GM19372 (cell line): Measurements from ENCODE around the gene HOXB5.

ENCODE experiments used
- ATAC-seq: cut with Tn5 transposase; IDR thresholded peaks from one replicate; pipeline ENCODE4 v1.9.1; 2021; ENCODE audit warnings: mild to moderate bottlenecking, low read depth, moderate library complexity; ENCODE audit not compliant: unreplicated experiment

HOXB5 gene

GRCh38 chr17:48551596-48552465 lies 41.7 kb downstream of the HOXB5 start:
- no peak for ATAC-seq

GRCh38 chr17:48551214-48551555 lies 42.4 kb downstream of the HOXB5 start:
- no peak for ATAC-seq

DNA sequence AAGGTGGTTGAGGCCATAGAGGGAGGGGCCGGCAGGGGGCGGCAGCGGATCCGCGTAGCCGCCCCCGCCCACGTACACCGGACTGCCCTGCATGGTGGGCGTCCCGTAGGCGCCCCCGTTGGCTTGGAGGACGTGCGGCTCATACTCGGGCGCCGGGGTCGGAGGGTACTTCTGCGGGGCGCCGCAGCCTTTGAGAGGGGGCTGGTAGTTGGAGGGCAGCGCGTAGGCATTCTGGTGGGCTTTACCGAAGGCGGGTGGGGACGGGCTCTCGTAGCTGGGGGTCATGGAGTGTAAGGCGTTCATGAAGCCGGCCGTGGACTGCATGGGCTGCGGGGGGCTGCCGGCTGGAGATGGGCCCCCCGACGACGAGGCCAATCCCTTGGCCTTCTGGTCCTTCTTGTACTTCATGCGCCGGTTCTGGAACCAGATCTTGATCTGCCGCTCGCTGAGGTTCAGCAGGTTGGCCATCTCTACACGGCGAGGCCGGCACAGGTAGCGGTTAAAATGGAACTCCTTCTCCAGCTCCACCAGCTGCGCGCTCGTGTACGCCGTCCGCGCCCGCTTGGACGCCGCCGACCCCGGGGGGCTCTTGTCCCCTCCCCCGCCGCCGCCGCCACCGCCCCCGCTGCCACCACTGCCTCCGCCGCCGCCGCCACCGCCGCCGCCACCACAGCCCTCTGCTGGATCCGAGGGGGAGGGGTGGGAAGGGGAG lies 42.9 kb downstream of the HOXB5 start:
- ATAC-seq: no peak

DNA sequence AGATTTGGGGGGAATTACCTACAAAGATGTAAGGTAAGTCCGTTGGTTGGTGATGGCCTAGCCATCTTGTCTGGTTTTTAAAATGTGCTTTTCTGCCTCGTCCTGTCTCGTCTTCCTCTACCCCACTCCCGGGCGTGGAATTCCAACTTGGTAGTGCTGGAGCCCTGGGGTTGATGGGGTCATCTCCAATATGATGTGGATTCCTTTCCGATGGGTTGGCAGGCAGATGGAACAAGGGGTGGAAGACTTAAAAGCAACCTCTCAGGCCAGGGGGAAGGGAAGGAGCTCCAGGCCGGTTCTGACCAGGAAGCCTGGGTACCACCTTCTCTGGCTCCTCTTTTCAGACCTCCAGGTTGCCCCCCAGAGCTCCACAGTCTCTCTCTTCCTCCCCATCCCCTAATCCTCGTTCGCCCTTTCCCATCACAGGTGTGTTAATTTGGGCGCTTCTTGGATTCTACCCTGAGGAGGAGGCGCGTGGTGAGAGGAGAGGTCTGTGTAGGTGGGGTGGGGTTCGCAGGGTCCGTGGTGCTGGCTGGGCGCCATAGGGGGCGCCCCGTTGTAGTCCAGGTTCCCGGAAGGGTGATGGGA lies 43.6 kb downstream of the HOXB5 start:
- no peak for ATAC-seq

DNA sequence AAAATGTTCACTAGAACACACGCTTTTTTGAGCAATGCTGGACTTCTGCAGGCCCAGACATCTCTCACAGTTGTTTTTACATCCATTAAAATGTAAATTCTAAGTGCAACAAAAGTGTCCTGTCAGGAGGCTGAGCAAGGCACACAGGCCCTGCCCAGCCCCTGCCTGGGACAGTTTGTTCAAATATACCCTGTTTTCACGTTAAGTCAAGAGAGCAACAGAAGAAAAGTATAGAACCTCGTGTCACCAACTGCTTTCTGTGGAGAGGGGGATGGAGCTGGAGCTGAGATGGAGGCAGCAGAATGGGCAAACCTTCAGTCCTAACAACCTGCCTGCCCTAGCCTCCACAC lies 44.3 kb downstream of the HOXB5 start:
- ATAC-seq: no peak

GRCh38 chr17:48548523-48549280 lies 44.9 kb downstream of the HOXB5 start:
- no peak for ATAC-seq

DNA sequence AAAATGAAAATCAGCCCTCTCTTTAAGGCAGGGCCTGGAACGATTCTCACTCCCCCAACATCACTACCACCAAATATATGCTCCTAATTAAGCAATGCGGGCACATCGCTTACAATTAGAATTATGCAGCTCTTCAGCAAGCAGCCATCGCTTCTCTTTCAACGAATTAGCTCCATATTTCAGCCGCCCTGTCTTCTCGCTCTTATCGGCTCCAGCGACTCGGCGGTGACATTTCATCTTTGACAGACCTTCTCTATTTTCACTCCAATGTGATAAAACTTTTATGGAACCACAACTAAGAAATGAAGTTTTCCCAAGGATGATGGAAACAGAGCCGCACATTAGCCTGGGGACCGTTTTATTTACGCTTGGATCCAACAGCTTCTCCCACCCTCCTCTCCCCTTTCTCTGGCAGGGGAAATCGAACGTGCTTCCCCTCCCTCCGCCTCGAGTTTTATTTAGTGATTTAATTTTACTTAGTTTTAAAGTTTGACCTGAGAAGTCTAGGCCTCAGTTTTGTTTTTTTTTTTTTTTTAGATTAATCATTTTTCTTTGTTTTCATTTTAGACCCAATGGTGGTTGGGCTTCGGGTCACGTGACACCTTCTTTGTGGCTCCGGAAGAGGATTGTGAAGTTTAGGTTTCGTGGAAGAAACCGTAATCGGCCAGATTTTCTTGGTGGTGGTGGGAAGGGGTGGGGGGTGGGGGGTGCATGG lies 45.6 kb downstream of the HOXB5 start:
- ATAC-seq: no peak

DNA sequence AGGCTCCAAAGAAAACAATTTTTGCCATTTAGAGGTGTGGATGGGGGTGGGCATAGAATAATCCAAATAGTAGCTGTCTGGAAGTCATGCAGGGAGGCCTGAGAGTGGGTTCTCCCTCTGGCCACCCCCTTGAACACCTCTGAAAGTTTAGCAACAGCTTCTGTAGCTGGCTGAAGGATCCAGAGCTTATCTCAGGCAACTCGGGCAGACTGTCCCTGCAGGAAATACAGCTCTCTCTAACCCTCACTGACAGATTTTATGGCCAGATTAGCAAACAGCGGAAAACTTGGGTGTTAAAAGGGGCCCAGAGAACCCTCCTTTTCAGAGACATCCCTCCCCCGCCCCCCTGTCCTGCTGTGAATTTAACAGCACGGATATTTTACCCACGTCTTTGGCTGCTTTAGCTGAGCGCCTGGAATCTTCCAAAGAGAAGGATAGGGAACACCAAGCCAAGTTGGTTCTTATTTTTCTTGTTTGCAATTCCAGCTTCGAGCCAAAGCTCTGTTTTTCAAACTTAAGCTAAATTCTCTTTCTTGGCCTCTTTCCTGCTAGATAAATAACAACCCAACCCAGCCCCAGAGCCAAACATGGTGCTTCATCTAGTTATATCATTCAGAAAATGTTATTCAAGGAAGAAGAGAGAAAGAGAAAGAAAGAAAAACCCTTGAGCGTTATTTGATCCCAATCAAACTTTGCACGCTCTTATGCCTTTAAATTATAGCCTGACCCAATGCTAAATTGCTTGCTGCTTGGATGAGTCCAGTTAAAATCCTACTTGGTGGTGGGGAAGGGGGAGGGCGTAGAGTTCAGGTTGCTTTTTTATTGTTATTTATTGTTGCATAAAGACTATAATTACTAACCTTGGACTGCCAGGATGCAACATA lies 46.4 kb downstream of the HOXB5 start:
- ATAC-seq: no peak

DNA sequence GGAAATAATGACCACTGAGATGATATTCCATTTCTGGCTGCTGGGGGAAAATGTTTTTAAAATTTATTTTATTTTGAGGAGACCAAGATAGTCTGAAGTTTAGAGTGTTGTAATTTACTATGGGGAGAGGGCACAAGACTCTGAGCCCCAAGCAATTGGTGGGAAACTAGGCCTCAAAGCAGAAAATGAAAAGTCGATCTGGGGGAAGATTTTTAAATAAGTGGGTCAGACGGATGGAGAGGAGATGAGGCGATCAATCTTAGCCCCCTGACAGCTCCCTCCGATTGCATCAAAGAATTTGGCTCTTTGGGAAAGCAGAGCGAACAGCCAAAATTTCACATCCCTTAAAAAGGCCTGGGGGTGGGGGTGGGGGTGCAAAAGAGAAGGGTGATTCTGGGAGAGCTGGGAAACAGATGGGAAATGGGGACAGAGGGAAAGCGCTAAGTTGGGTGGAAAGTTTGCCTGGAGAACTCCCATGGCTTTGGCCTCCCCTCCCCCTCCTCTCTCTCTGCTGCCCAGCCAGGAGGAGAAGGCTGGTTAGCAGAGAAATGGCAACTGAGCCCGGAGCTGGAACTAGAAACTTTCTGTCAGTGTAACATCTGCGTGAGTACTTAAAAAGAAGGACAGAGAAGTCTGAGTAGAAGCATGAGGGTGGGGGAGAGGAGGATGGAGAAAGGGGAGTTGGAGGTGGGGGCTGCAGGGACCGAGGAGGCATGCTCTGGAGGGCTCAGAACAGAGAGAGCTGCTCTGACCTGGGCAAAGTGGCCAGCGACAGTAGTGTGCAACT lies 47.2 kb downstream of the HOXB5 start:
- no peak for ATAC-seq

- no peak for ATAC-seq
Observed at GRCh38 chr17:48545539-48545938, 48.0 kb downstream of the HOXB5 start.

DNA sequence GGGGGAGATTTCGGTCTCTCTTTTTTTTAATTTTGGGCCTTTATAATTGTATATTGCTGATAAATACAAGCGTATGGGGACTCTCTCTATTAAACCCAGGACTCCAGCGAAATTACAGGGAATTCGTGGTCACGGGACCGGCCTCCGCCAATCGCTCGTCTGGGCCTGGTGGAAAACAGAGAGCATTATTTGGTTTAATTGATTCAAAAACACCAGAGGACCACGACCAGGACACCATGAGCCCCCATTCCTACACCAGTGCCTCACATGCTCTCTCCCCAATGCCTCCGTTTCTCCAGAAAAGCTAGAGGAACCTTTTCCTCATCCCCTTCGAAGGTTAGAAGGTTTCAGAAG lies 48.6 kb downstream of the HOXB5 start, which contains the start of gene HOXB2:
Gene HOXB2, minus strand, starts transcription at position 88 of the 354 bp plus-strand sequence. CDS start 198 bp downstream, outside the sequence.
- no peak for ATAC-seq

DNA sequence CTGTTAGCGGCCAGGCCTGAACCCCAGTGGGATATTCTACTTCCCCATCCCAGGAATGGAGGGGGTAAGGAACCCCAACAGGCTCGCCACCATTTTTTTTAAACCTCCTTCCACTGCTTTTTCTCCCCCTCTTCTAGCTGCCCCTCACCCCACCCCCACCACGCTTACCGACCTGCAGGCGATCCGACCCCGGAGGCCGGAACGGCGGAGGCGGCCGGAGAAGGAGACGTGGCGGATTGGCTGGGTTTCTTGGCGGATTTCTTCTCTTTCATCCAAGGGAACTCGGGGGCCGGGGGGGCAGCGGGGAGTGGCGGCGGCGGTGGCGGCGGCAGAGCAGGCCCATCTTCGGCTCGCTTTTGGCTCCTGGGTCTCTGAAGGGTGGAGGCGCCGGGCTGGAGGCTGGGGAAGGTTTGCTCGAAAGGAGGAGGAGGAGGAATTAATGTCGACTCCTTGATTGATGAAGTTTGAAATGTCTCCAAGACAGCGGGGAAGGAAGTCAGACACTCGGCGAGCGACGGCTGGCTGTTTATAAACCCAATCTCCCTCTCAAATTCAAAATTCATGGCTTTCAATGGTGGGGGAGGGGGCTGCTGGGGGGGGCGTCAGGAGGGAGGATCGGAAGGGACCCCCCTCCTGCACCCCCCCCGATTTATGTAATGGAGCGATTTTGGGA lies 49.1 kb downstream of the HOXB5 start:
- ATAC-seq: no peak

DNA sequence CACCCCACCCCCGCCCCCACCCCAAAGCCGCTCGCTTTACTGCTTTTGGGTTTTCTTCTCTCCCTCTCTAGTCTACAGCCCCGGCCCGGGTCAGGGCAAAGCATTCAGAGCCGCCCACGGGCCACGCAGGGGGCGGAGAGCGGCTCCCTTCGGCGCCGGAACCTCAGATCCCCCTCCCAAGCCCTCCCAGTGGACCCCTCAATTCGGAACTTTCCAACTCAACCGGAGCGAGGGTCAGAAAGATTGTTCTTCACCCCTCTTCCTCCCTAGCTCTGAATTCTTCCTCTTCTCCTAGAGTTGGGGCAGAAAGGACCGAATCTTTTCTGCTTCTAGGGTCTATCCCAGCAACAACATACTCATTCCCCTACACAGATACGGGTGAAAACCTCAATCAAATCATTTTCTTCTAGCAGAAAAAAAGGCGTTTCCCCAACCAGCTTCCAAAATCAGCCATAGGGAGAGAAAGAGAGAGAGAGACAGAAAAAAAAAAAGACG lies 49.7 kb downstream of the HOXB5 start:
- no peak for ATAC-seq

DNA sequence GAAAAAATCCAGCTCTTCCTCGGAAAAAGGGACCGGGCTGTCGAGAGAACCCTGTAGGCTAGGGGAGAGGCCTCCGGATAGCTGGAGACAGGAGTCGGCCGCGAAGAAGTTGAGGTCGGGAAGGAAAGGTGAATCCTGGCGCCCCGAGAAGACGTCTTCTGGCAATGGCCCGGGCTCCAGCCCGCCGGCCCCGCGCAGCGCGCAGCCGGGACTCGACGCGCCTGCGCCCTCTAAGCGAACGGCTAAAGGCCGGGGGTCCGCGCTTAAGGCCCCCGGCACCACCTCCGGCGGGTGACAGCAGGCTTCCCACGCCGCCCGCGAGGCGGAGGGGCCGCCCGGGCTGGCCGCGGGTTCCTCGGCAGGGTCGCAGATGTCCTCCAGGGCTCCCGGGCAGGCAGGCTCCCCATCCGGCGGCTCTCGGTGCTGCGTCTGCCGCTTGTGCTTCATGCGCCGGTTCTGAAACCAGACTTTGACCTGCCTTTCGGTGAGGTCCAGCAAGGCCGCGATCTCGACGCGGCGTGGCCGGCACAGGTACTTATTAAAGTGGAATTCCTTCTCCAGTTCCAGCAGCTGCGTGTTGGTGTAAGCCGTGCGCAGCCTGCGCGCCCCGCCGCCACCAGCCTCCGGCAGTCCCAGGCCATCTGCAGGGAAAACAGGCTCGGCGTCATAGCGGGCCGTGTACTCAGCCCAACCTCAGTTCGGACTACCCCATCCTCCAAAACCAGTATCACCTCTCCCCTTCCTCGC lies 50.3 kb downstream of the HOXB5 start:
- ATAC-seq: no peak

GRCh38 chr17:48542698-48543106 lies 50.9 kb downstream of the HOXB5 start:
- no peak for ATAC-seq

- no peak for ATAC-seq
Observed at GRCh38 chr17:48542114-48542656, 51.4 kb downstream of the HOXB5 start.

GRCh38 chr17:48541577-48542113 lies 51.9 kb downstream of the HOXB5 start:
- no peak for ATAC-seq
